CD8-positive, alpha-beta memory T cell (primary cell): ENCODE results near the gene CMSS1. TPM values are rescaled to one million over a fixed set of nuclear protein-coding genes. Genes with fewer than 3 reads are reported as not detected.

Source experiments
- CTCF ChIA-PET: fragments of 350-600 bp; sonication (Branson Sonifier 250); formaldehyde crosslinking; loops from one replicate; lab custom pipeline; 2021; ENCODE audit warnings: antibody characterized with exemption; lab: Charles Lee
- POLR2A ChIA-PET: fragments of 350-600 bp; sonication (Branson Sonifier 250); formaldehyde crosslinking; loops from one replicate; lab custom pipeline; 2021; ENCODE audit warnings: antibody characterized with exemption; lab: Charles Lee
- DNase-seq, 5 donors: peaks; one replicate each; pipeline versions ENCODE4 v3.0.0 to v3.0.0-alpha.2; 2020 to 2022; ENCODE audit warnings: mixed read lengths in 1 of 5
- H3K27ac ChIP-seq: one replicate; pipeline ENCODE4 v1.7.0; 2013; ENCODE audit warnings: low read depth, mild to moderate bottlenecking, low read length, moderate library complexity
- H3K27me3 ChIP-seq: 2 replicates; pipeline ENCODE4 v1.7.0; 2013; ENCODE audit warnings: low read length, mild to moderate bottlenecking; ENCODE audit not compliant: insufficient read depth, poor library complexity, severe bottlenecking
- H3K36me3 ChIP-seq: 2 replicates; pipeline ENCODE4 v1.7.0; 2013; ENCODE audit warnings: mild to moderate bottlenecking, low read length, moderate library complexity; ENCODE audit not compliant: insufficient read depth
- H3K4me1 ChIP-seq: 2 replicates; pipeline ENCODE4 v1.7.0; 2013; ENCODE audit warnings: mild to moderate bottlenecking, low read length, moderate library complexity; ENCODE audit not compliant: insufficient read depth
- H3K4me3 ChIP-seq: 2 replicates; pipeline ENCODE4 v1.7.0; 2013; ENCODE audit warnings: mild to moderate bottlenecking, low read length
- H3K9me3 ChIP-seq: 2 replicates; pipeline ENCODE4 v1.7.0; 2013; ENCODE audit warnings: mild to moderate bottlenecking, low read length
- H3K27ac Mint-ChIP-seq, 8 donors: one replicate each; pipeline ENCODE4 v1.8.0; 2020 to 2021; ENCODE audit warnings: mixed read lengths in 8 of 8, mild to moderate bottlenecking in 6 of 8, inconsistent platforms in 3 of 8, moderate library complexity in 3 of 8
- H3K27me3 Mint-ChIP-seq, 2 donors: one replicate each; pipeline ENCODE4 v1.8.0; 2020 to 2021; ENCODE audit warnings: mixed read lengths in 2 of 2, mild to moderate bottlenecking in 1 of 2, moderate library complexity in 1 of 2
- H3K36me3 Mint-ChIP-seq, 3 donors: one replicate each; pipeline ENCODE4 v1.8.0; 2020 to 2021; ENCODE audit warnings: mixed read lengths in 3 of 3, inconsistent platforms in 1 of 3, mild to moderate bottlenecking in 1 of 3
- H3K4me1 Mint-ChIP-seq, 3 donors: one replicate each; pipeline ENCODE4 v1.8.0; 2020 to 2021; ENCODE audit warnings: mixed read lengths in 3 of 3, inconsistent platforms in 1 of 3, mild to moderate bottlenecking in 1 of 3
- H3K4me3 Mint-ChIP-seq, 7 donors: one replicate each; pipeline ENCODE4 v1.8.0; 2020 to 2021; ENCODE audit warnings: mixed read lengths in 7 of 7, mild to moderate bottlenecking in 6 of 7, moderate library complexity in 4 of 7, inconsistent platforms in 2 of 7
- H3K9me3 Mint-ChIP-seq, 5 donors: one replicate each; pipeline ENCODE4 v1.8.0; 2020 to 2022; ENCODE audit warnings: mixed read lengths in 5 of 5, mild to moderate bottlenecking in 3 of 5, moderate library complexity in 2 of 5, inconsistent platforms in 1 of 5
- polyA plus RNA-seq: library from polyadenylated mRNA; unstranded; fragments of 300-500 nt; fragmentation: Illumina TruSeq; gene quantifications from one replicate; pipeline ENCODE4 v1.2.3, GENCODE V29; 2021
- total RNA-seq, 2 experiments: library from RNA; stranded (reverse); gene quantifications; one replicate each; pipeline ENCODE4 v1.2.3, GENCODE V29; 2021

CMSS1 gene
- total and polyA plus RNA-seq, 3 experiments from 2014 or later: 16.8 to 143 (median 140) TPM

DNA sequence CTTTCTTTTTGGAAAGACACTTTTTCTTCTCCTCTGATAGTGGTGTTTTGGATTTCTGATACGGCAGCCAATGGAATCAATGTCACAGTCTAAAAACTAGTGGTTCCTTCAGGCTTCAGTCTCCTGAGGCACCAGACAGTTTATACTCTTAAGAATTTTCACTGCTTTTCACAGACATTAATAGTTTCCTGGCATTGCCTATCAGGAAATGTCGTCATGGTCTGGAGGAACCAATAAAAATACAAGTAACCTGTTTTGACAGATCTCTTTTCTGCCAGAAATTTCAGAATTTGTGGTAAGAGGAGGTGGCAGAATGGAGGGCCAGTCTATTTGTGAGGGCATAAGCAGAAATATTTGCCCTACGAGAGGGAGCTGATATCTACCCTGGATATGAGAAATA is 251.8 kb downstream of the CMSS1 start:
- no peaks in the 10 kb centered on the region for H3K27me3 ChIP-seq
- no peak overlapping the region for H3K4me3 ChIP-seq
- Mint-ChIP-seq H3K36me3 (no peaks in the 10 kb centered on the region), H3K4me1 (peaks cover 29 to 41% (median 33%) of the 10 kb centered on the region in 3 donors), H3K27ac (no peak overlapping the region), H3K4me3 (no peak overlapping the region), H3K9me3 (no peaks in the 10 kb centered on the region), H3K27me3 (no peaks in the 10 kb centered on the region)
- peaks cover 29% of the 10 kb centered on the region for H3K4me1 ChIP-seq
- ChIA-PET CTCF (interaction anchor here (0.9 to 1.9 kb wide), 12 partner anchors 8 to 522 kb away, joined by 3 to 14 read pairs (median 4); partner anchors contain the start of gene TBC1D23), POLR2A (interaction anchor here (1.0 kb wide), 1 partner anchor 185 kb away, joined by 3 read pairs; no protein-coding TSS in a partner anchor)
- H3K27ac ChIP-seq: no peak overlapping the region
- H3K9me3 ChIP-seq: no peaks in the 10 kb centered on the region
- no peak for DNase-seq
- H3K36me3 ChIP-seq: no peaks in the 10 kb centered on the region

DNA sequence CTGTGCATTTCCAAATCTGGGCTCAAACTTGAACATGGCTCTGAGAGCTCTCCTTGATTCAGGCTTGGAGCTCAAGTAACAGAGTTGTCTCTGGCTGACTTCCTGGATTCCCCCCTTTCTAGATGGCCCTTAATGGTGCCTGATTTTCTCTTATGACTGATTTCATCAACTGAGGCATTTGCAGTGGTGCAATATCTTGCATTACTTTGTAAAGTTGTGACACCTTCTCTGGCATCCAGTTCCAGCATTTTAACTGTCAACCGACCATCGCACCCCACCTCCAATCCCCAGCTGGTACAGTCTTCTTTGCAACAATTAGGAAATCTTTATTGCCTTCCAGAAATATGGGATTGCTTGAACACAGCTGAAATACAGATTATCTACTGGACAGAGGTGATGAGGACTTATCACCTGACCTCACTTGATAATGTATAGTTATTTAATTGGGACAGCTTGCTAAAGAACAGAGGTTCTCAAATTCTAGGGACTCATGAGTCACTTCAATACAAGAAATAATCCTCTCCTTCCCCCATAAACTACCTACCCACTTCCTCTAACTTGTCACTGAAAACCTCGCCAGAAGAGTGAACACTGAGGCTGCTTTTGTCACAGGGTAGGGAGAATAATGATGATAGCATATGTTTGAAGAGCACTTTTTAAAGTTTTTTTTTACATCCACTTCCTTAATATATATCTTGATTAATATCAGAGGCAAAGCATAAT is 254.8 kb downstream of the CMSS1 start:
- Histone ChIP-seq H3K27ac (no peak overlapping the region), H3K27me3 (no peaks in the 10 kb centered on the region), H3K9me3 (no peaks in the 10 kb centered on the region), H3K36me3 (no peaks in the 10 kb centered on the region), H3K4me1 (peaks cover 43% of the 10 kb centered on the region), H3K4me3 (no peak overlapping the region)
- Mint-ChIP-seq H3K4me1 (peaks cover 39 to 61% (median 43%) of the 10 kb centered on the region in 3 donors), H3K27me3 (no peaks in the 10 kb centered on the region), H3K36me3 (peaks cover 0 to 3% (median 0%) of the 10 kb centered on the region in 3 donors), H3K4me3 (peak overlapping the region in 5 of 7 donors; percentile 3 to 52 (median 23)), H3K9me3 (no peaks in the 10 kb centered on the region), H3K27ac (peak overlapping the region in 3 of 8 donors; percentile 0 to 29 (median 24))
- CTCF ChIA-PET: interaction anchor here (0.9 to 2.2 kb wide), 2 partner anchors 17 to 182 kb away, joined by 3 to 6 read pairs; no protein-coding TSS in a partner anchor
- POLR2A ChIA-PET: interaction anchor here (0.5 kb wide), 1 partner anchor 177 kb away, joined by 3 read pairs; no protein-coding TSS in a partner anchor
- no peak for DNase-seq

DNA sequence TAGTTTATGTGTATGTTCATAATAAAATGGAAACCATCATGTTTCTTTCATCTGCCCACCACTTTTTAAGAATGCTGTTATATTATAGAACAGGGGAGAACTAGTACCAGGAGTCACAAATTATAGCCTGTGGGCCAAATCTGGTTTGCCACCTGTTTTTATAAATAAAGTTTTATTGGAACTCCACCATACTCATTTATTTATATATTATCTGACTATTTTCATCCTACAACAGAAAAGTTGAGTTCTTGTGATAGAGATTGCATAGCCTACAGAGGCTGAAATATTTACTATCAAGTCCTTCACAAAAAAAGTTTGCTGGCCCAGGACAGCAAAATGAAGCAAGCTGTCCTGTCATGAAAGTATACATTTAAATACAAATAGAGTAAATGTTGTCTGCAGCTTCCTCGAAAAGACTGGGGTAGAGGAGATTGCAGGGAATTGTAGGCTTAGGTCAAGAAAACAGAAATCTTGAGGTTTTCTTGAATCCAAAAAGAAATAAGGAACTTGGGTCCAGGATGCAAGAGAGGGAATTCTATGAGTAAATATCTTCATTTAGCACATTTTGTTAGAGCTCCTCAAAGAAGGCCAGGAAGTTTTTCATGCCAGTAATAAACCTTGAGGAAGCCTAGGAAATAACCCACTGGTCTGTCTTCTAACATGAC is 255.5 kb downstream of the CMSS1 start:
- Mint-ChIP-seq H3K27ac (peak overlapping the region in 3 of 8 donors; percentile 0 to 25 (median 24)), H3K4me1 (peaks cover 39 to 61% (median 43%) of the 10 kb centered on the region in 3 donors), H3K36me3 (peaks cover 0 to 3% (median 0%) of the 10 kb centered on the region in 3 donors), H3K27me3 (no peaks in the 10 kb centered on the region), H3K4me3 (peak overlapping the region in 6 of 7 donors; percentile 69 to 78 (median 76)), H3K9me3 (no peaks in the 10 kb centered on the region)
- Histone ChIP-seq H3K27ac (no peak overlapping the region), H3K4me1 (peaks cover 43% of the 10 kb centered on the region), H3K36me3 (no peaks in the 10 kb centered on the region), H3K9me3 (no peaks in the 10 kb centered on the region), H3K4me3 (no peak overlapping the region), H3K27me3 (no peaks in the 10 kb centered on the region)
- CTCF ChIA-PET: interaction anchor here (0.9 to 3.0 kb wide), 3 partner anchors 13 to 181 kb away, joined by 3 to 11 read pairs (median 6); no protein-coding TSS in a partner anchor
- DNase-seq: no peak
- POLR2A ChIA-PET: interaction anchor here (0.5 kb wide), 1 partner anchor 178 kb away, joined by 3 read pairs; no protein-coding TSS in a partner anchor

DNA sequence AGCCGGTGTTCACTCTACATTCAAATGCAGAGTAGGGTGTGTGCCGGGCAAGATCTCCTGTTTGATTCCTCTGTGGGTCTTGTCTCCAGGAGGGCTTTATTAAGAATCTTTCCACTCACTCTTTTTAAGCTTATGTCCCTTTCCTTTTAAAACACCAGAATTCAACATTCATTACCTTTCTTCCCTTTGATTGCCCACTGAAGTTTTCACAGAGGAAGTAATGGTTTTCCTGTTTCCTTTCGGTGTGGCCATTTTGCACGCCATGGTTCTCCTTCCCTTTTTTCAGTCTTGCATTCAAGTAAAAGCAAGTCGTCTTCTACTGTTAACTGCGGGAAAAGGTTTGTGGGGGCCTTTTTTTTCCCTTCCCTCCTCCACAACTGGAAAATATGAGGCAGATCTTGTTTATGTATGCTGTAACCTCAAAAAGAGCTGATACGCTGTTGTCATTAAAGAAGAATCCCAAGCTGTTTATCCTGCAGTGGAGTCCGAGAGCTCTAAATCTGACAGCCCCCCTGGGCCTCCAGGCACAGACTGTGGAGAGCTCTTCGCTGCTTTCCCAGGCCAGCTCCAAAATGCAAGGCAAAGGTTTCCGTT is 256.1 kb downstream of the CMSS1 start:
- Mint-ChIP-seq H3K4me1 (peaks cover 38 to 59% (median 41%) of the 10 kb centered on the region in 3 donors), H3K4me3 (peak overlapping the region in 6 of 7 donors; percentile 69 to 78 (median 76)), H3K27me3 (no peaks in the 10 kb centered on the region), H3K36me3 (peaks cover 0 to 3% (median 0%) of the 10 kb centered on the region in 3 donors), H3K9me3 (no peaks in the 10 kb centered on the region), H3K27ac (peak overlapping the region in 4 of 8 donors; percentile 2 to 48 (median 34))
- no peaks in the 10 kb centered on the region for H3K27me3 ChIP-seq
- peak overlapping the region; percentile 29 for H3K4me3 ChIP-seq
- H3K9me3 ChIP-seq: no peaks in the 10 kb centered on the region
- ChIA-PET POLR2A (no interaction called here), CTCF (interaction anchor here (0.9 to 3.0 kb wide), 3 partner anchors 12 to 180 kb away, joined by 3 to 11 read pairs (median 6); no protein-coding TSS in a partner anchor)
- DNase-seq: peak in 1 of 5 donors; percentile 25
- peaks cover 42% of the 10 kb centered on the region for H3K4me1 ChIP-seq
- no peak overlapping the region for H3K27ac ChIP-seq
- no peaks in the 10 kb centered on the region for H3K36me3 ChIP-seq

DNA sequence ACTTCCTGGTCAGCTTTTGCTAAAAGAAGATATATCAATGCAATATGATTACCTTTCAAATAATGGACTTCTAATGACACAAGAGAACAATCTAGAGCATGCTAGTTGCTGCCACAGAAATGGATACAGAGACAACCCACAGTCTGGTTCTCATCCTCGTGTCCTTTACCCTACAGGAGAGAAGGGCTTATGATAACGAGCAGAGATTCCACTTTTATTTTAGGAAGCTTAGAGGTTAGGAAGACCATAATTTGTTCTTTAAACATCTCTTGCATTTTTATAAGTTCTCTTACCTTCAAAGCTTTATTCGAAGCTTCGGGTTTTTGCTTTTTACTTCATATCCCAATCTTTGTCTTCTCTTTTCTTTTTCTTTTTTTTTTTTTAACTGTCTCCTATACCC is 257.5 kb downstream of the CMSS1 start:
- DNase-seq: no peak
- Histone ChIP-seq H3K27ac (no peak overlapping the region), H3K9me3 (no peaks in the 10 kb centered on the region), H3K4me1 (peaks cover 38% of the 10 kb centered on the region), H3K27me3 (no peaks in the 10 kb centered on the region), H3K4me3 (no peak overlapping the region), H3K36me3 (no peaks in the 10 kb centered on the region)
- Mint-ChIP-seq H3K4me3 (no peak overlapping the region), H3K9me3 (no peaks in the 10 kb centered on the region), H3K27ac (peak overlapping the region in 2 of 8 donors; percentile 29 to 64), H3K4me1 (peaks cover 35 to 53% (median 38%) of the 10 kb centered on the region in 3 donors), H3K36me3 (peaks cover 0 to 3% (median 0%) of the 10 kb centered on the region in 3 donors), H3K27me3 (no peaks in the 10 kb centered on the region)
- POLR2A ChIA-PET: no interaction called here
- CTCF ChIA-PET: interaction anchor here (3.0 kb wide), 1 partner anchor 11 kb away, joined by 11 read pairs; no protein-coding TSS in a partner anchor

DNA sequence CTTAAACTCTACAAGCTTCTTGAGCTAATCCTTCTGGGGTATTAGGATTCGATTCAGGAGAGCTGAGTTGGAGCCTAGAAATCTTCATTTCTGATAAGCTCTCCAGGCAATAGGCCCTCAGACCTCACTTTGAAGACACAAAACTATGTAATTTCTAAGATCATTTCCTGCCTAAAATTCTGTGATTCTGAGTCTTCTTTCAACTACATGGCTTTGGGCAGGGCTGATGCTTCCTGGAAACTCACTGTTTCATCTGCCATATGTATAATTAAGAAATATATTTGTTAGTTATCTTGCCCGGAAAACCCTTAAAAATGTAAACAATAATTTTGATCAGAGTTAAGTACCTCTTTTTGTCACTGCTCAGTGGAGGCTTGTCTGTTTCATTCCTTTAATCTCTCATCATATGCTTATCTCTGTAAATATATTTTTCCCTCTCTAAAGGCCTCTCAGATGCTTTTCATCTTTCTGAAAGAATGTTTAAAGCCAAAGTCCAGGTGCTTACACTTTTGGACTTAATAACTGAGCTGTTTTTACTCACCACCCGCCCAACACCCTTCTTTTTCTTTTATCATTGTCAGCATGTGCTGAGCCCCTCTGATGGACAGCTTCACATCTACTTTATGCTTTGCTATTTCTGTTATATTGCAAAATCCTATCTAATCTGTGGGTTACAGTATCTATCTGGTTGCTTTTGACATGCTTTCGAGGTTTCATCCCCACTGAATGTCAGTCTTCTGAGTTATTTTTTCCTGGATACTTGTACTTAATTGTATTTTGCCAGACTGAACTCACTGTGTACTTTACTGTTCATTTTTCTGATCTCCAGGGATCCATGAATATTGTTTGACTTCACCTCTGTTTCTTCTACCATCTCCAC is 258.4 kb downstream of the CMSS1 start:
- POLR2A ChIA-PET: no interaction called here
- no peaks in the 10 kb centered on the region for H3K36me3 ChIP-seq
- CTCF ChIA-PET: interaction anchor here (0.5 to 3.0 kb wide), 5 partner anchors 7 to 954 kb away, joined by 3 to 11 read pairs (median 3); no protein-coding TSS in a partner anchor
- H3K9me3 ChIP-seq: no peaks in the 10 kb centered on the region
- H3K27ac Mint-ChIP-seq: no peak overlapping the region
- no peaks in the 10 kb centered on the region for H3K27me3 Mint-ChIP-seq
- H3K27me3 ChIP-seq: no peaks in the 10 kb centered on the region
- H3K4me1 ChIP-seq: peaks cover 38% of the 10 kb centered on the region
- no peak overlapping the region for H3K27ac ChIP-seq
- no peak for DNase-seq
- H3K36me3 Mint-ChIP-seq: peaks cover 0 to 3% (median 1%) of the 10 kb centered on the region in 3 donors
- H3K4me3 ChIP-seq: no peak overlapping the region
- peak overlapping the region in 1 of 7 donors; percentile 61 for H3K4me3 Mint-ChIP-seq
- no peaks in the 10 kb centered on the region for H3K9me3 Mint-ChIP-seq
- H3K4me1 Mint-ChIP-seq: peaks cover 35 to 53% (median 38%) of the 10 kb centered on the region in 3 donors
